Measurements from ENCODE around the gene ZNF584. TPM values are rescaled to one million over a fixed set of nuclear protein-coding genes. Genes with fewer than 3 reads are reported as not detected.

Gene ZNF584
- total and polyA plus RNA-seq, 2 experiments from 2014 or later = 2.3 to 8.1 TPM

DNA sequence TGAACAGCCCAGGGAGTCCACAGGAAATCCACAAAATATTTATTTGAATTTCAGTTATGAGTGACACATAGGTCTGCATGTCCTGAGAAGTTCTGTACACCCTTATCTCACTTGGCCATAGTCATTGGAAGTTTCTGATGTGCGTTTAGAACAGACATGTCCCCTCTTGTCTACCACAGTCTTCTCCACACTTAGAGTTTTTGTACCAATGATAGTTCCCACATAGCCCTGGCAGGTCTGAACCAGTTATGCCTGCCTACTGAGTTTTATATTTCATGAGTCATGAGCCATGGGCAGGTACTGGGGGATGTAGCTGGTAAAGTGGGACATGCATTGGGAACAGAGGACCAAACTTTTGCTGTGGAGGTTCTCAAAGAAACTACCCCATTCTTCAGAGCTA is 20.2 kb downstream of the ZNF584 start (continued):
- TF ChIP-seq EZH2 (IDR thresholded peaks at IDR 0.05; ENCODE audit: low read depth, unreplicated experiment) = no peak
- TF ChIP-seq JUNB (IDR thresholded peaks at IDR 0.05; ENCODE audit: unreplicated experiment) = no peak
- TF ChIP-seq, protein P1, sequence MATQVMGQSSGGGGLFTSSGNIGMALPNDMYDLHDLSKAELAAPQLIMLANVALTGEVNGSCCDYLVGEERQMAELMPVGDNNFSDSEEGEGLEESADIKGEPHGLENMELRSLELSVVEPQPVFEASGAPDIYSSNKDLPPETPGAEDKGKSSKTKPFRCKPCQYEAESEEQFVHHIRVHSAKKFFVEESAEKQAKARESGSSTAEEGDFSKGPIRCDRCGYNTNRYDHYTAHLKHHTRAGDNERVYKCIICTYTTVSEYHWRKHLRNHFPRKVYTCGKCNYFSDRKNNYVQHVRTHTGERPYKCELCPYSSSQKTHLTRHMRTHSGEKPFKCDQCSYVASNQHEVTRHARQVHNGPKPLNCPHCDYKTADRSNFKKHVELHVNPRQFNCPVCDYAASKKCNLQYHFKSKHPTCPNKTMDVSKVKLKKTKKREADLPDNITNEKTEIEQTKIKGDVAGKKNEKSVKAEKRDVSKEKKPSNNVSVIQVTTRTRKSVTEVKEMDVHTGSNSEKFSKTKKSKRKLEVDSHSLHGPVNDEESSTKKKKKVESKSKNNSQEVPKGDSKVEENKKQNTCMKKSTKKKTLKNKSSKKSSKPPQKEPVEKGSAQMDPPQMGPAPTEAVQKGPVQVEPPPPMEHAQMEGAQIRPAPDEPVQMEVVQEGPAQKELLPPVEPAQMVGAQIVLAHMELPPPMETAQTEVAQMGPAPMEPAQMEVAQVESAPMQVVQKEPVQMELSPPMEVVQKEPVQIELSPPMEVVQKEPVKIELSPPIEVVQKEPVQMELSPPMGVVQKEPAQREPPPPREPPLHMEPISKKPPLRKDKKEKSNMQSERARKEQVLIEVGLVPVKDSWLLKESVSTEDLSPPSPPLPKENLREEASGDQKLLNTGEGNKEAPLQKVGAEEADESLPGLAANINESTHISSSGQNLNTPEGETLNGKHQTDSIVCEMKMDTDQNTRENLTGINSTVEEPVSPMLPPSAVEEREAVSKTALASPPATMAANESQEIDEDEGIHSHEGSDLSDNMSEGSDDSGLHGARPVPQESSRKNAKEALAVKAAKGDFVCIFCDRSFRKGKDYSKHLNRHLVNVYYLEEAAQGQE (IDR thresholded peaks at IDR 0.05; ENCODE audit: unreplicated experiment) = no peak
- TF ChIP-seq EZH2phosphoT487 (IDR thresholded peaks at IDR 0.05; ENCODE audit: unreplicated experiment) = no peak
- no peak for TF ChIP-seq ZNF114 (CRISPR knock-in tag; IDR thresholded peaks at IDR 0.05)
- no peak for TF ChIP-seq ETS1 (IDR thresholded peaks at IDR 0.05)
- no peak for TF ChIP-seq NANOG (IDR thresholded peaks at IDR 0.05; ENCODE audit: borderline replicate concordance)
- no peak for TF ChIP-seq CREB1 (CRISPR knock-in tag; IDR thresholded peaks at IDR 0.05; ENCODE audit: low read depth)

GRCh38 chr19:58429745-58430144 is 21.3 kb downstream of the ZNF584 start:
- Histone ChIP-seq H3K27ac (ENCODE audit: low read depth) (no peak overlapping the region), H3K79me2 (replicated peaks; ENCODE audit: insufficient read depth) (no peaks in the 10 kb centered on the region), H3K27me3 (ENCODE audit: insufficient read depth) (no peaks in the 10 kb centered on the region), H3K9me2 (ENCODE audit: insufficient read depth) (no peaks in the 10 kb centered on the region), H3K36me3 (ENCODE audit: insufficient read depth) (peaks cover 40% of the 10 kb centered on the region), H4K20me1 (replicated peaks; ENCODE audit: insufficient read depth) (no peaks in the 10 kb centered on the region), H3K4me3 (no peak overlapping the region), H3K4me2 (no peak overlapping the region), H3K4me1 (ENCODE audit: insufficient read depth) (no peaks in the 10 kb centered on the region), H3F3A (replicated peaks; ENCODE audit: low read depth) (peaks cover 16% of the 10 kb centered on the region), H2AFZ (no peak overlapping the region)
- Mint-ChIP-seq H3K27ac (no peak overlapping the region), H3K4me1 (no peaks in the 10 kb centered on the region), H3K9me3 (peaks cover 92% of the 10 kb centered on the region), H3K36me3 (ENCODE audit: low read depth) (peaks cover 56% of the 10 kb centered on the region), H3K4me3 (no peak overlapping the region), H3K27me3 (ENCODE audit: insufficient read depth, low read depth, poor library complexity) (no peaks in the 10 kb centered on the region)
- DNase-seq (ENCODE audit: low spot score) = no peak
- no peak for ATAC-seq
- TF ChIP-seq, protein P1 (IDR thresholded peaks at IDR 0.05; ENCODE audit: unreplicated experiment) = no peak
- no peak for TF ChIP-seq ZNF331 (CRISPR knock-in tag; IDR thresholded peaks at IDR 0.05; ENCODE audit: low read depth)
- no peak for TF ChIP-seq ZNF114 (CRISPR knock-in tag; IDR thresholded peaks at IDR 0.05)
- TF ChIP-seq ETS1 (IDR thresholded peaks at IDR 0.05) = no peak
- TF ChIP-seq, protein P2, sequence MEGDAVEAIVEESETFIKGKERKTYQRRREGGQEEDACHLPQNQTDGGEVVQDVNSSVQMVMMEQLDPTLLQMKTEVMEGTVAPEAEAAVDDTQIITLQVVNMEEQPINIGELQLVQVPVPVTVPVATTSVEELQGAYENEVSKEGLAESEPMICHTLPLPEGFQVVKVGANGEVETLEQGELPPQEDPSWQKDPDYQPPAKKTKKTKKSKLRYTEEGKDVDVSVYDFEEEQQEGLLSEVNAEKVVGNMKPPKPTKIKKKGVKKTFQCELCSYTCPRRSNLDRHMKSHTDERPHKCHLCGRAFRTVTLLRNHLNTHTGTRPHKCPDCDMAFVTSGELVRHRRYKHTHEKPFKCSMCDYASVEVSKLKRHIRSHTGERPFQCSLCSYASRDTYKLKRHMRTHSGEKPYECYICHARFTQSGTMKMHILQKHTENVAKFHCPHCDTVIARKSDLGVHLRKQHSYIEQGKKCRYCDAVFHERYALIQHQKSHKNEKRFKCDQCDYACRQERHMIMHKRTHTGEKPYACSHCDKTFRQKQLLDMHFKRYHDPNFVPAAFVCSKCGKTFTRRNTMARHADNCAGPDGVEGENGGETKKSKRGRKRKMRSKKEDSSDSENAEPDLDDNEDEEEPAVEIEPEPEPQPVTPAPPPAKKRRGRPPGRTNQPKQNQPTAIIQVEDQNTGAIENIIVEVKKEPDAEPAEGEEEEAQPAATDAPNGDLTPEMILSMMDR (conservative IDR thresholded peaks at IDR 0.05; ENCODE audit: low read depth in 2 of 2) = no peak

All from GM23338 (cell line).